HG03064 (cell line): Measurements from ENCODE around the gene TBX18.

Experiments used
- ATAC-seq: cut with Tn5 transposase; IDR thresholded peaks from one replicate; pipeline ENCODE4 v1.9.1; 2021; ENCODE audit warnings: low read depth; ENCODE audit not compliant: unreplicated experiment

The TBX18 gene

DNA sequence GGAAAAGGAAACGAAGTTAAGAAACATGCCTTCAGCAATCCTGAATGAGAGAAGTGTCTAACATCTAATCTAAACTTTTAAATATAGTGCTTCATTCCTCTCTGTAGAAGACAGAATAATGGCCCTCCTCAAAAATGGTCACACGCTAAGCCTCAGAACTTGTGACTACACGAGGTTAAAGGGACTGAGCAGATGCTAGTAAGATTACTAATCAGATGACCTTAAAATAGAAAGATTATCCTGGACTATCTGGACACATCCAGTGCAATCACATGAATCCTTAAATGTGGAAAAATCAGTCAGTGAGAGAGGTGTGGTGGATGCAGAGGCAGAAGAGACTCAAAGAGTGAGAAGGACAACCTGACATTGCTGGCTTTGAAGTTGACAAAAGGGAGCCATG is 126.1 kb downstream of the TBX18 start:
- no peak for ATAC-seq
